HG03159 (cell line): Measurements from ENCODE around the gene MITF.

ENCODE experiments used
- ATAC-seq: cut with Tn5 transposase; IDR thresholded peaks from one replicate; pipeline ENCODE4 v1.9.1; 2021; ENCODE audit warnings: mild to moderate bottlenecking, moderate library complexity; ENCODE audit not compliant: unreplicated experiment

The MITF gene

DNA sequence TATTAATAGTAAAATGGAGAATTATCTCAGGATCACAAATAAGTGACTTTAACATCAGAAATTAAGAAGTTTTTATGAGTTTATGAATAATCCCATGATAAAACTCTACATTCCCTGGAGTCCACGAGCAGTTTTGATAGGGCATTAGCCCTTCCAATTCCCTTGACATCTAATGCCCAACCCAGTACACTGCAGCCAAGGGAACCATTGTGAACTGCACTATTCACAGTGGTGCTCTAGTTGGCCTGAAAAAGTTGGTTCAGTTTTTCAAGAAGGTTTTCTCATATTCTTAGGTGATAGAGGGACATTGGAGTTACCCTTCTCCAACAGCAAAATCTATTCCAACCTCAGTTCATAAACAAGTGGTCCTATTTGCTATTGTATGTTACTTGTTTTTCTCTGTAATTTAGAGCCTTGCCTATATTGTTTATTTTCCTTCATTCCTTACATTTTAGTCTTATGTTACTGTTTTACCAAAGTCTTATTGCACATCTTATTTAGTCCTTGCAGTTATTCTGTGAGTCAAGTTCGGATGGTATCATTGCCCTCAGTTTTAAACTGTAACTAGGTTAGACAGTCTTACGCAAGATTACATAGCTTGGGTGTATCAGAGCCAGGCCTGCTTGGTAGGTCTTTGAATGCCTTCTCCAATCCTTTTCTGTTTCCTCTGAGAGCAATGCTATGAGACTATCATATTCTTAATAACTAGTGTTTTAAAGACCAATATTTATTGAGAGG lies 202.3 kb downstream of the MITF start:
- no peak for ATAC-seq

DNA sequence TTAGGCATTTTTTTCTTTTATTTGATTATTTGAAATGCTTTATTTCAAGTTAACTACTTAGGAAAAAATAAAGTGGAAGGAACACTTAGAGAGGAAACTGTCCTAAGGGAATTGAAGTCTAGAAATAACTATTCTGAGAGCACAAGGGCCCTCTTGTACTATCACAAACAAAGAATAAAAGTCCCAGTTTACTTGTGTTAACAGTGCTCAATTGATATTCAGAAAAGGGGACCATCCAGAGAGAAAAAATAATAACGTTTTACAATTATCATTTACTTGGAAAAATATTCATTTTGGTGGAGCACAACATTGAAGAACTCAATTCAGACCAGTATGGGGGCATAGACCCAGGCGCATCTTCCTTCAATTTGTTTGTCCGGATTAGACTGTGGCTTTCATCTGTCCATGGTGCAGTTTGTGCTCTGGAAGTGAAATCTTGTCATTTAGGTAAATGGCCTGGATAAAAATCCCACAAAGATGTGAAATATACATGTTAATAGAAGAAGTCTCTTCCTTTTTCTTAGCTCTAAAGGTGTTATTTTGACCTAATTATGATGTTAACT lies 205.7 kb downstream of the MITF start:
- ATAC-seq = no peak

DNA sequence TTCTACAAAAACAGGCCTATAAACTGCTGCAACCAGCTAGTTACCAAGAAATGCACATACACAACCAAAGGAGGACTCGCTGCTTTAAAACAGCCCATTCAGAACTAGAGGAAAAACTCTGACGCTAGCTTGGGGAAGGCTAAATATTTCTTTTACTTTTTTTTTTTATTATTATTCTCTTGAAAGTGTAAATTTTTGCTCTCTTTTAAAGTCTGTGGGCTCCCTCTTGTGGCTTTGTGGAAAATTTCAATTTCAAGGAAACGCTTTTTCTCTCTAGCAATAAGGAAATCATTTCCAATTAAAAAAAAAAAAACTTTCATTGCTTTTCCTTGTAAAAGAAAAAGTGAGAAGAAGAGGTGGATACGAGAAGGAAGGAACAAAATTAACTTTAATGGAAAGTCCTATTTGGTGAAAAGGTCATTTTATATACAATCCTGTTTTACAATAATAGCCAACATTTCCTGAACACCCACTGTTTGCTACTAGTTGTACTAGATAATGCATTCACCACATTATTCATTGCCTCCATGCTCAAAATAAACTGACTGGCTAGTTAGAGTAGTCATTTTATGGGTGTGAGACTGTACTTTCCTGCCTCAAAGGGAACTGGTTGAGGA lies 209.1 kb downstream of the MITF start:
- ATAC-seq = no peak

DNA sequence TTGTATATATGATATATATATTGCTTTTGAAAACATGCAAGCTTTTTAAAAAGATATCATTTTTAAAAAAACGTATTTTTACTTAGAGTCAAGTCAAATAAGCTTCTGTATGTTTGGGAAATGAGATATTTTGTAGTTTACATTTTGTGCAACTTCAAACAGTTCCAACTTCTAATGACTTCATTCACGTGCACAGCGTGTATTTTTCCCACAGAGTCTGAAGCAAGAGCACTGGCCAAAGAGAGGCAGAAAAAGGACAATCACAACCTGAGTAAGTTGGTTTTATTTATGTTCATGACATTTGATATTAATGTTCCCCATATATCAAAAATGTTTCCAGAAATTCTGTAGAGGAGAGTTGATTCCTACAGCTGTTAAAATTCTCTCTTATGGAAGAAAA lies 212.4 kb downstream of the MITF start:
- ATAC-seq = no peak

DNA sequence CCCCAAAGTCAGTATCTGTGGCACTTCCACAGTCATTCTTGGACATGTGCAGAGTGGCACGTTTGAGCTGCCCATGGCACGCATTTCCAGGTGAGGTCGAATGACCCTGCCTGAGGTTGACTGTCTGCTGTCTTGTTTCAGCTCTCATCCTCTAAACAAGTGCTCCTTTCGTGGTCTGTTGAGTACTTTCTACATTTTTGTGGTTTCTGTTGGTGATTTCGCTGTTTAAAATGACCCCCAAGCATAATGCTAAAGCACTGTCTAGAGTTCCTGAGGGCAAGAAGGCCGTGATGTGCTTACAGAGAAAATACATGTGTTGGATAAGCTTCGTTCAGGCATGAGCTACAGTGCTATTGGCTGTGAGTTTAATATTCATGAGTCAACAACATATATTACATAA lies 220.3 kb downstream of the MITF start:
- ATAC-seq = no peak

DNA sequence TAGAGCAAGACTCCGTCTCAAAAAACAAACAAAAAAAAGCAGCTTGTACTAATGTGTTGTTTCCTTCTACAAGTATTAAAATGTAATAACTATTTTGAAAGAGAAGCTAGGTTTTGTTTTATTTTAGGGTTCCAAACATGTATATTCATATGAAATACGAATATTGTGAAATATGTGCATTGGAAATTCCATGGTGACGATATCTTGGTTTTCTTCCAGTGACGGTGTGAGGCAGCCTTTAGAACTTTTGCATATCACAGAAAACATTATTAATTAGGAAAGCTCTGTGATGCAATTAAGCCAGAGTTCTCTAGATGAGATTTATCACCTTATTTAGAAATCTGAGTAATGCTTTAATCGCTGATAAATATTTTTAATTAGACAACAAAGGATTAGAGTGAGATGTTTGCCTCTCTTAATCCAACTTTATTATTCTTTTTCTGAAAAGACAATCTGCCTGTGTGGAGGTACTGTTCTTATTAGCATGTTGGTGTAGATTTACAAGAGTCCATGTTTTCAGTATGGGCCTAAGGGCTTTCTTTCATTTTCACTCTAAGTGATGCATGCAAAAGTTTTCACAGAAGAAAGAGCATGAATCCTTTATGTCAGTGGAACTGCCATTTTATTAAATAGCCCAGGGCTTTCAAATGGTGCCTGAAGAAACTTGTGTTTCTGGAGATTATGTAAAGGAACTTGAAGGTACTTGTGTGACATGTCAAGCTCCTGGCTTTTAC lies 222.6 kb downstream of the MITF start:
- no peak for ATAC-seq

DNA sequence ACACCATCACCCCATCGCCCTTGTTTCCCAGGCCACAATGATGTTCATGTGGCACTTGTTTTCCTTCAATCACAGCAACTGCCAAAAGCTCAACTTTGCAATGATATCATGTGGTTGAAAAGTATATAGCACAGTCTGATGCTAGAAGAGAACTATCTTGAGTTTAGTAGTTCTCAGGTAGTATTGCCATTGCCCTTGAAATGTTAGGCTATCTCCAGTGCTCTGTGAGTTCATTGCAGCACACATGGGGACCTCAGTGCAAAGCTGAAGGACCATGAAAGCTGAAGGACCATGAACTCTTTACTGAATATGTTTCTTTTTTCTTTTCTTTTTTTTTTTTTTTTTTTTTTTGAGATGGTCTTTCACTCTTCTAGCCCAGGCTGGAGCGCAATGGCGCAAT lies 224.4 kb downstream of the MITF start:
- ATAC-seq = no peak

DNA sequence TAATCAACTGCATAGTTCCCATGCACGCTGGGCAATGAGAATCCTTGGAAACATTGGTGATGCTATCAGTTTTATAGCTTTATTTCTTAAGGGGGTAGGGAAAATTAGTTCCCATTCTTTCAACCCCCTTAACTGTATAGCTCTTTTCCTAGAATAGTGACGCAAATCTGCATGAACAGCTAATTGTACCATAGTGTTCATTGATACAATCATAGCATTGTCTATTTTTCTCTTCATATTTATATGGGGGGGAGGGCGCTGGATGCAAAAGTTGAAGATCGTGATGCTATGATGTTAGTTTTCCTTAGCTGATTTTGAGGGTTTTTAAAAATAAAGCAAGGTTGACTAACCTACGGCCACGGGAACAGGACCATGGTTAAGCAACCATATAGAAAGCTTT lies 227.9 kb downstream of the MITF start:
- no peak for ATAC-seq

DNA sequence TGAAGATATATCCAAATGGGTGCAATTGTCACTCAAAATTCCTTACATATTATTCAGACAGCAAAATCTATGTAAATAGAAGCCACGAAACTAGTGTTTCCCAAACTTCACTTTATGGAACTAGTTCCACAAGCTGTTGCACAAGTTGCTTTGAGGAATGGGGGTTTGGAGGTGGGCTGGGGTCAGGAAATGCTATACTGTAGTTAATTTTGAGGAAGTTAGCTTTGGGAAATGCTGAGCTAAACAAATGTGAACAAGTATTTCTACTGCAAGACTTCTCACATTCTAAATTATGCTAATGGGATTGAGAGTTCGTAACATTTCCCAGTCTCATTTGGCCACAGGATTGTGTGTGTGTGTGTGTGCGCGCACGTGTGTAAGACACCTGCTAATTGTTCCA lies 231.6 kb downstream of the MITF start:
- ATAC-seq = no peak

DNA sequence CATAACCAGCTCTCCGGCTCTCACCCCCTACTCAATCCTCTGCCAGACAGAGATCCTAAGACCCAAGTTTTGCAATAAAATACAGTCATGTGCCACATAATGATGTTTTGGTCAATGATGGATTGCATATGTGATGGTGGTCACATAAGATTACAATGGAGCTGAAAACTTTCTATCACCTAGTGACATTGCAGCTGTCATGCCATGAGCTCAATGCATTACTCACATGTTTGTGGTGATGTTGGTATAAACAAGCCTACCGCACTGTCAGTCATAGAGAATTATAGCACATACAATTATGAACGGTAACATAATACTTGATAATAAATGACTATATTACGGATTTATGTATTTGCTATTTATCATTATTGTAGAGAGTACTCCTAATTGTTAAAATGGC lies 233.4 kb downstream of the MITF start:
- ATAC-seq = no peak

DNA sequence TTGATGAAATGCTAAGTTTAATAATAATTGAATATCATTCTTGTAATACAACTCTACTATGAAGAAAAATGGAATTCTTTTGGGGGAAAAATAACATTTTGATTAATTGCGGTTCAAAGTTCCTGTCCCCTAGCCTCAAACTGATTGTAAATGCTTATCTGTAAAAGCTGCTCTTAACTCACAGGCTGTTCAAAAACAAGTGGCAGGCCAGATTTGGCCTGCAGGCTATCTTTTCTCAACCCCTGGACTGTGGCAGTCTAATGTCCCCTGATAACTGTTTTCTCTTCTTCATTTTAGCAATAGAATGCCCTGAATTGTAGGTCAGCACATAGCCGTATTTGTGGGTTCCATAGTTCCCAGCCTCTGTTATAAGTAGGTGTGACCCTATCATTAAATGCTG lies 236.8 kb downstream of the MITF start:
- no peak for ATAC-seq

DNA sequence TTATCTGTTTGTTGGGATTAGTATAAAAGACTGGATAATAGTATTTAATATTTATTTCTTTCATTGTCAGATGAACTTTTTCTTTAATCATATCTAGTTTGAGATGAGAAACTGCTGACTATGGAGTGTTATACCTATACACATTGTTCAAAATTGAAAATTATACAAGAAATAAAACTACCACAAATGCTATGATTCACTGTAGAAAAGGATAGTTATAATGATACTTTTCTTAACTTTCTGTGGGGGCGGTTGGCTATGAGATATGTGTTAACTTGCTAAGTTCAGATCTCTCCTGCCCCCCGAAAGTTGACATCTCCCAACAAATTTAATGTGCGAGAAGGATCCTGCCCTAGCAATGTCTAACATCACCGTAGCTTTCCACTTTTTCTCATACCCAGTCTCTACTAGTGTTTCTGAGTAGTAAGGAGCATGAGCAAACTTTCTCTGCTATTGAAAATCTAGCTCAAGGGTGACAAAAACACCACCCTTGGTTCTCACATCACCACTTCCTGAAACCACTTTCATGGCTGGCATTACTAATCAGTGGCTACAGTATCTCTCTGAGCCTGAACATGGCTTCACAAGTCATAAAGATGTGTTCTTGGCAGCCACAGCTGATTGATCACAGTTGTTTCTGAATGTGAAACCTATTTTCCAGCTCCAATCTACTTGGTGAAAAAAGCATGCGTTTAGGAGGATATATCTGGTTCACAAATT lies 244.4 kb downstream of the MITF start:
- ATAC-seq = no peak

DNA sequence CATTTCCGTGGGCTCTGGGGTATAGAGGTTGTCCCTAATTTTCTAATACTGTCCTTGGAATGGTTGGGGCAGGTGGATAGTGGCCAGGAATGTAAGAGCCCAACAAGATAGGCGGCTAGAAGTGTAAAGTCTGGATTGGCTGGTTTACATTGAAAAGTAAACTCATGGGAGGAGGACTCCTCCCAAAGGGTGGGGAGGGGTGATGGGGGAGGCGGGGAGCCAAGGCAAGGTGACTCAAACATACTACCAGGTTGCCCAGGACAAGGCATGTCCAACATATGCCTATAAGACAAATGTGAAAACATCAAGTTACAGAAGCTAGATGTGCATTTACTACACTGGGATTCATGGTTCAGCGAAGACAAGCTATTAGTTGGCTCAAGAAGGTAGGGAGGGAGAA lies 246.0 kb downstream of the MITF start:
- ATAC-seq = no peak

DNA sequence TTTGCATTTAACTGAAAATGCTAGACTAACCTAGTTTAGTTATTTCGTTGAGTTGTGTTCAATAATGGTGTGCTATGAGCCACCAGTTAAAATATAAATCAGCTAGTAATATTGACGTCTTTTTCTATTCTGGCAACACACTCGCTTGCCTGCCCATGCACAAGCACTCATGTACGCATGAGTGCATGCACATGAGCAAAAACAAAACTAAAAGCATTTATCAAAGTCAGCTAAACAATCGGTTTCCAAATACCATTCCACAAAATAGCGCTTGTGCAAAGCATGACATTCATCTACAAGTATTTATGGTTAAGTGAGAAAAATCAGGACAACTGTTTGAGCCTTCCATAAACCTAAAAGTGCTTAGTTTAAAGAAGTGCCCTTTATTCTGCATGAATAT lies 247.2 kb downstream of the MITF start:
- ATAC-seq = no peak

DNA sequence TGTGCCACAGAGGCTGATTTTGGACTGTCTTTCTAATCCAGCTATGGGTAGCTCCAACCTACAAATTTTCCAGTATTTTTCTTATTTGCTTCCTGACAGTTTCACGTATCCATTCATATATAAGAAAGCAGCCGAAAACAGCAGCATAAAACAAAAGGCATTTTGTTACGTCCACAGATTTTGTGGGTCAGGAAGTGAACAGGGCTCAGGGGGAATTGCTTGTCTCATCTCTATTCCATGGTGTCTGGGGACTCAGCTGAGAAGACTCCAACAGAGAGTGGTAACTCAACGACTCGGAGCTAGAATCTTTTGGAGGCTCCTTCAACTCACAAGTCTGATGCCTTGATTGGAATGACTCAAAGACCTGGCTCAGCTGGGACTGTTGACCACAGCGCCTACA lies 248.6 kb downstream of the MITF start:
- ATAC-seq = no peak

DNA sequence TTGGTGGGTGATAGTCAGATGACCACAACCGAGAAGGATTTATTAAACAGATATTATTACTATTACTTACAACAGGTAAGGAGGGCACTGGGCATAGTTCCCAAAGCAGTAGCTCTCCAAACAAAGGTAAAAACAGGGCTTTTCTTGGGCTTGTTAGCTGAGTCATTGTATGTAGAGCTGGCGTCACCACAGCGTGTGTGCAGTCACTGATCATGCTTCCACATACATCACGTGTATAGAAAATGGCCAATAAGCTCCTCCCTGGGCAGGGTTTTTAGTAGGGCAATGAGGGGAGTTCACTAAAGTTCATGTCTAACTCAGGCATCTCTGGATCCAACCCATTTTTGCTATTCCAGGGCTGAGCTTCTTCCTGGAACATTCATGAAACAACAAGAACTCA lies 254.5 kb downstream of the MITF start:
- no peak for ATAC-seq

DNA sequence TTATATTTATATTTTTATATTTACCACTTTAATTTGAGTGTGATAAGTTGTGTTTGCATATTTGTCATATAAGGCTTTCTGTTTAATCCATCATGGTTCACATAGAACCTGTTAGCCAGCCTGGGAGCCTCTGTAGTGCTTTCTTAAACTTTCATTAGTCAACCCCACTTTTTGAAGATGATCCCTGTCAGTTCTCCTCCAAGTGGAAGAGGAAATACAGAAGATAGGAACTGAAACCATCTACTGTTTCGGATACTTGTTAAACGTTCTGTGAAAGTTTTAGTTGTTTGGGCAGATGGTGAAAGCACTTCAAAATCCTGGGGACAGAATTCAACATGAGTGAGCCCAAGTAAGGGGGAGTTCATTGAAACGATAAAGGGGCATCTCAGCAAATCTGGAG lies 255.7 kb downstream of the MITF start:
- no peak for ATAC-seq

DNA sequence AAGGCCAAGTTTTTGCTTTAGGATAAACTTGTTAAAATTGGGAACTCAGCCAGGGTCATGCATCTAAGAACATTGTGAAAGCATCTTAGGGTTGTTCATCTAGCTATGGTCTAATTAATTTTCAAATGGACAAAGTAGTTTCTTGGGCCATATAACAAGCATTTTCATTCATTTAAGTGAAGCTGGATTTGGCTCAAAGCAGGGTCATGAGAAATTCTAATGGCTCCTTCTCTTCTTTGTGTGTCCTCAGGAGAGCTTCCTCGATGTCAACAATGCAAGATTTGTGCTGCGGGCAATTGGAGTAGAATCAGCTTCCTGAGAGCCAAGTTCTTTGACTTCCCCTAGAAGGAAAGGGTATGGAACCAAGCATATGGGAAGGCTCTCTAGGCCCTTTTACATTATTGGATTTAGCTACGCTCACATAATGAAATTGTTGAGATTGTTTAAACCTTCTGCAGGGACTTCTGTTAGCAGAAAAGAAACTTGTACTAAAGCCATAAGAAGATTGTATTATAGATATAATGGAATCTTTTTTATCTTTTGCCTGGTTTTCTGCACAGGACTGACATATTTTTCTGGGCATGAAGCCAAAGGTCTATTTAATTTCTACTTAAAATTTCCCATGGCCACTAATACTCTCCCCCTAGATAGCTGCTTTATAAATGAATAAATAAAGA lies 258.5 kb downstream of the MITF start:
- ATAC-seq = no peak

DNA sequence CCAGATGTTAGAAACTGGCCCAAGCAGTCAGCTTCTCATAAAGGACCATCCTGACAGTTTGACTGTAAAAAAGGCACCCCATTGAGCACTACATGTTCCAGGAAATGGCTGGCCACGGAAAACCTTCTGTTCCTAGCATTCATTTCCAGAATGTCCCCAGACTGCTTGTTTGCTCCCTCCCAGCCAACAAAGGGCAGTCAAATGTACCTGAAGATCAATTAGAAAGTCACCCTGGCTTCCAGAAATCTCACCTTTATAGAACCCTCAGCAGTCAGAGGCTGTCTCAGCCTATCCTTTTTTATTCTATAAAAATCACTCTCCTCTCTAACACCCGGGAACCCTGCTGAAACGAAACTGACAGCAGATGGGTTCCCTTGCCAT lies 259.5 kb downstream of the MITF start:
- ATAC-seq = no peak

DNA sequence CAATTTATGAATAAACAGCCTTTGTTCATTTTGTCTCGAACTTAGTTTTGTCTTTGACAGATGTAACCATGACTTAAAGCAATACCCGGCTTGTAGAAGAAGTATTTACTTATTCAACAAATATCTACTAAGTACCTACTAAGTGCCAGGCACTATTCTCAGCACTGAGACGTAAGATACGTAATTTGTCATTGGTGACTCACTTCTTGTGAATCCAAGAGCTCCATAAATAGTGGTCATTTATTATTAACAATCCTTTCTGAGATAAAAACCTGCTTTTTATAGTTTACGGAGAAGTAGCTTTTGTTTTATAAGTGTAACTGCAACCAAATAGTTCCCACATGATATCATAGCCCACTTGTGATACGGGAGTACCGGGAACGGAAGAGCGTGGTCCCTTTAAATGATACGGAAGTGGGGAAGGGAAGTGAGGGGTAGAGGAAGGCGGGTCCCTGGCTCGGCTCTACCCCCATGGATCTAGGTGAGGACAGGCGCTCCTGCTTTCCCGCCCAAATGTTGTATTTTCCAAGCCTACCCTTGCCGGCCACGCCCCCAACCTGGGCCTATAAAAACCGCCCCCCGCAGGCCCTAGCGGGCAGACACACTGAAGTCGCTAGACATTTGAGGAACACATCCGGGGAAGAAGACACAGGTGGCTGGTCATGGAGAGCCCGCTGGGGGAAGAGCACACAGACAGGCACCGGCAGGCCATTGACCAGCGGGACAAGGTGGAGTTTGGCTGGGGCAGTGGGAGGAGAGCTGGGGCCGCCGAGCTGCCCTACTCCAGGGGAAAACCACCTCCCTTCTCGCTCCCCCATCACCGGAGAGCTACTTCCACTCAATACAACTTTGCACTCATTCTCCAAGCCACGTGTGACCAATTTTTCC lies 260.1 kb downstream of the MITF start, which contains the start of gene SAMMSON:
Gene SAMMSON, plus strand, starts transcription at position 594 of the 888 bp plus-strand sequence.
- no peak for ATAC-seq
